ENCODE data around the gene CYTH4. TPM values are rescaled to one million over a fixed set of nuclear protein-coding genes. Genes with fewer than 3 reads are reported as not detected.

Gene CYTH4
- total and polyA plus RNA-seq, 10 of the 15 experiments (the other 5 are each of a cell fraction or from before 2014, with no cell fraction given), result 1.5 to 27.3 (median 16.9) TPM

- DNase-seq (ENCODE audit: low read depth, low spot score), result no peak
- no peaks in the 10 kb centered on the region for H3K79me2 ChIP-seq (ENCODE audit: control insufficient read depth, insufficient read depth, low read length)
- H3K4me2 ChIP-seq (ENCODE audit: control insufficient read depth, insufficient read depth), result no peak overlapping the region
- in situ Hi-C loops (cut with MboI), result no loop called here
- 98% methylated on average over 4 of the region's 6 CpGs for WGBS (ENCODE audit: insufficient coverage, insufficient replicate concordance, low lambda C conversion rate, missing lambda C conversion rate)
- no peaks in the 10 kb centered on the region for H4K20me1 ChIP-seq (ENCODE audit: control insufficient read depth, insufficient read depth)
- ChIA-PET SMC1A (ENCODE audit: uncharacterized antibody, unreplicated experiment) (no interaction called here), POLR2A (no interaction called here), CTCF (no interaction called here), RAD21 (ENCODE audit: unreplicated experiment) (no interaction called here)
- no peak for FAIRE-seq
- peaks cover 21% of the 10 kb centered on the region for H3K4me1 ChIP-seq (ENCODE audit: control insufficient read depth, insufficient read depth, low read length)
- no peak for ATAC-seq
- no TSS peak for BruUV-seq (replicated peaks)
- no peaks in the 10 kb centered on the region for H3K27me3 ChIP-seq (replicated peaks in 1 of 2; ENCODE audit: control insufficient read depth in 2 of 2, insufficient read depth in 2 of 2, low read length in 1 of 2)
- TF ChIP-seq ZBED1 (IDR thresholded peaks at IDR 0.05; ENCODE audit: borderline replicate concordance) (no peak), ZNF384 (IDR thresholded peaks at IDR 0.05; ENCODE audit: borderline replicate concordance, low read depth, low read length) (no peak), RBBP5 (conservative IDR thresholded peaks at IDR 0.05) (no peak), IRF4 (IDR thresholded peaks at IDR 0.05; ENCODE audit: low read depth, low read length) (no peak), MXI1 (IDR thresholded peaks at IDR 0.05; ENCODE audit: low read depth, low read length) (no peak), IRF5 (IDR thresholded peaks at IDR 0.05; ENCODE audit: borderline replicate concordance) (no peak), CHD1 (IDR thresholded peaks at IDR 0.05; ENCODE audit: low read depth, low read length) (no peak), IKZF1 (conservative IDR thresholded peaks at IDR 0.05) (no peak), ATF2 (IDR thresholded peaks at IDR 0.05; ENCODE audit: low read length) (no peak), NRF1 (conservative IDR thresholded peaks at IDR 0.05; ENCODE audit: low read depth, low read length) (no peak), MTA2 (IDR thresholded peaks at IDR 0.05; ENCODE audit: low read depth) (no peak), RCOR1 (conservative IDR thresholded peaks at IDR 0.05; ENCODE audit: low read depth, low read length) (no peak), EED (IDR thresholded peaks at IDR 0.05; ENCODE audit: low read depth) (no peak), TCF7 (IDR thresholded peaks at IDR 0.05; ENCODE audit: borderline replicate concordance) (no peak), POLR2AphosphoS5 (IDR thresholded peaks at IDR 0.05; ENCODE audit: low read length) (no peak)
- intact Hi-C loops (cut with micrococcal nuclease; ENCODE audit: unreplicated experiment), result no loop called here
- no peak overlapping the region for H3K4me3 ChIP-seq
- peaks cover 0 to 3% of the 10 kb centered on the region in 2 experiments; a peak in 2 of 4 replicates for H3K36me3 ChIP-seq (ENCODE audit: control insufficient read depth in 2 of 2, insufficient read depth in 2 of 2, low read length in 1 of 2)
- no peak overlapping the region for H2AFZ ChIP-seq (ENCODE audit: control insufficient read depth, low read depth, low read length)
- no peak overlapping the region for H3K9ac ChIP-seq (ENCODE audit: control insufficient read depth, insufficient read depth, low read length)
- H3K27ac ChIP-seq (ENCODE audit: control insufficient read depth, insufficient read depth), result no peak overlapping the region
- H3K9me3 ChIP-seq (replicated peaks; ENCODE audit: control insufficient read depth, insufficient read depth, low read length), result no peaks in the 10 kb centered on the region
Observed at GRCh38 chr22:37301144-37301830, 19.0 kb downstream of the CYTH4 start.

All from GM12878 (cell line).